SU-DHL-6 (cell line): ENCODE measurements around the gene CYSTM1.

ENCODE experiments used
- H2AFZ ChIP-seq: fragments of 200-600 bp; sonication (generic); 2 replicates; pipeline ENCODE4 v1.6.1; 2014; ENCODE audit warnings: low read depth, mild to moderate bottlenecking, moderate library complexity, mixed read lengths, antibody characterized with exemption, low read length; ENCODE audit not compliant: severe bottlenecking
- H3F3A ChIP-seq: fragments of 200-600 bp; shearing (Covaris generic); 2 replicates; pipeline ENCODE4 v1.6.0; 2016; ENCODE audit warnings: antibody characterized with exemption, mild to moderate bottlenecking; ENCODE audit not compliant: insufficient read depth
- H3K27ac ChIP-seq: fragments of 200-600 bp; sonication (generic); 2 replicates; pipeline ENCODE4 v1.5.1; 2016; ENCODE audit warnings: low read depth, mild to moderate bottlenecking, low read length, moderate library complexity, mixed read lengths
- H3K27me3 ChIP-seq: fragments of 200-600 bp; sonication (generic), shearing (Covaris generic); 2 replicates; pipeline ENCODE4 v1.6.0; 2014; ENCODE audit warnings: mild to moderate bottlenecking, low read length
- H3K36me3 ChIP-seq: fragments of 200-600 bp; sonication (generic); 2 replicates; pipeline ENCODE4 v1.6.1; 2014; ENCODE audit warnings: mild to moderate bottlenecking, low read length, mixed read lengths
- H3K4me2 ChIP-seq: fragments of 300-600, 200-600 bp; shearing (Covaris generic), sonication (generic); 2 replicates; pipeline ENCODE4 v1.6.0; 2014; ENCODE audit warnings: low read length, low read depth, mild to moderate bottlenecking; ENCODE audit not compliant: poor library complexity, severe bottlenecking
- H3K4me3 ChIP-seq: fragments of 200-600 bp; sonication (generic); 2 replicates; pipeline ENCODE4 v1.5.1; 2014; ENCODE audit warnings: antibody characterized with exemption, low read length, mild to moderate bottlenecking, mixed read lengths; ENCODE audit not compliant: insufficient read depth, poor library complexity, severe bottlenecking
- H3K79me2 ChIP-seq: fragments of 200-600 bp; sonication (generic); 2 replicates; pipeline ENCODE4 v1.6.1; 2014; ENCODE audit warnings: mild to moderate bottlenecking, low read length, moderate library complexity; ENCODE audit not compliant: insufficient read depth
- H3K9ac ChIP-seq: fragments of 200-600 bp; sonication (generic); 2 replicates; pipeline ENCODE4 v1.7.0; 2014; ENCODE audit warnings: mild to moderate bottlenecking, low read length
- H3K9me2 ChIP-seq: fragments of 200-600 bp; sonication (generic); replicated peaks from 2 replicates; pipeline ENCODE4 v1.6.1; 2014; ENCODE audit warnings: low read length; ENCODE audit not compliant: insufficient read depth
- H3K9me3 ChIP-seq: fragments of 200-600 bp; sonication (generic); 2 replicates; pipeline ENCODE4 v1.6.1; 2014; ENCODE audit warnings: low read length, mixed read lengths; ENCODE audit not compliant: insufficient read depth
- H4K20me1 ChIP-seq: fragments of 200-600 bp; sonication (generic); 2 replicates; pipeline ENCODE4 v1.6.1; 2014; ENCODE audit warnings: low read depth, mild to moderate bottlenecking, antibody characterized with exemption, low read length, moderate library complexity, mixed read lengths
- EZH2phosphoT487 ChIP-seq: fragments of 200-600 bp; sonication (generic), shearing (Covaris generic); conservative IDR thresholded peaks from 2 replicates; pipeline ENCODE4 v1.6.1; 2018; ENCODE audit warnings: mild to moderate bottlenecking, antibody characterized with exemption, low read length, moderate library complexity, mixed read lengths
- TF ChIP-seq, protein P1 (sequence below): fragments of 200-600 bp; sonication (generic); IDR thresholded peaks from one replicate; pipeline ENCODE4 v1.5.1; 2017; ENCODE audit warnings: antibody characterized with exemption, mild to moderate bottlenecking, low read length, moderate library complexity; ENCODE audit not compliant: insufficient read depth, poor library complexity, severe bottlenecking

Gene CYSTM1

DNA sequence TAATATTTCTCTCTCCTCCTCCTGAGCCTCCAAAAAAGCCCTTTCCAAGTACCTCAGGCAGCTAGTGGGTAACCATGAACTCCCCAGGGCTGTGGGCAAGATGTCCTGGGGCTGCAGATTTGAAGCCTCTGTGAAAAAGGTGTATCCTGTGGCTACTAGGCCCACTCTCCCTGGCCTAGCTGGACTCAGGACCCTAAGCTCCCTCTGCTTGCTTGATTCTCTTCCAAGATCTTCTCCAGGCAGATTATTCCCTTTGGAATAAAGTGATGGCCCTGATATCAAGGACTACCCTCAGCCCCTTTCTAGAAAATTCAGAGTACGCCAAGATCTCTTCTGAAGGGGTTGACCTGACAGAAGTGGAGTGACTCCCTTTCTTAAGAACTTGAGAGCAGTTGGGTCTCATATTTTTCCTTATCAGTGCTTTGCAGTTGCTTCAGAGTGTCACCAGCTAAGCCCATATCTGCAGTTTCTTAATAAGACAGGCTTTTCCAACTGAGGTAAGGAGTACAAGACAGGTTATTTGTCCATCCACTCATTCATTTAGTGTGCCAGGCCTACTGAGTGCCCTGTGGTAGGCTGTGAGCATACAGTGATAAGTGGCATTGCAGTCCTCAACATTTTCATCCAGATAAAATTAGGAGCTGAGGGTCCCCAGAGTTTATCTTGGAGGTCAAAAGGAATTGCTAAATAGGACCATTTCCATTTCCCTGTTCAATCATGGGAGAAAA, 42.5 kb downstream of the CYSTM1 start:
- H3K9me2 ChIP-seq, result no peaks in the 10 kb centered on the region
- H3K27me3 ChIP-seq, result no peaks in the 10 kb centered on the region
- H3F3A ChIP-seq, result no peaks in the 10 kb centered on the region
- H3K27ac ChIP-seq, result no peak overlapping the region
- H3K4me2 ChIP-seq, result no peak overlapping the region
- H3K36me3 ChIP-seq, result no peaks in the 10 kb centered on the region
- H2AFZ ChIP-seq, result no peak overlapping the region
- H3K9me3 ChIP-seq, result no peaks in the 10 kb centered on the region
- H3K9ac ChIP-seq, result no peak overlapping the region
- no peaks in the 10 kb centered on the region for H4K20me1 ChIP-seq
- no peaks in the 10 kb centered on the region for H3K79me2 ChIP-seq
- no peak overlapping the region for H3K4me3 ChIP-seq
- no peak for TF ChIP-seq EZH2phosphoT487
- TF ChIP-seq, protein P1, sequence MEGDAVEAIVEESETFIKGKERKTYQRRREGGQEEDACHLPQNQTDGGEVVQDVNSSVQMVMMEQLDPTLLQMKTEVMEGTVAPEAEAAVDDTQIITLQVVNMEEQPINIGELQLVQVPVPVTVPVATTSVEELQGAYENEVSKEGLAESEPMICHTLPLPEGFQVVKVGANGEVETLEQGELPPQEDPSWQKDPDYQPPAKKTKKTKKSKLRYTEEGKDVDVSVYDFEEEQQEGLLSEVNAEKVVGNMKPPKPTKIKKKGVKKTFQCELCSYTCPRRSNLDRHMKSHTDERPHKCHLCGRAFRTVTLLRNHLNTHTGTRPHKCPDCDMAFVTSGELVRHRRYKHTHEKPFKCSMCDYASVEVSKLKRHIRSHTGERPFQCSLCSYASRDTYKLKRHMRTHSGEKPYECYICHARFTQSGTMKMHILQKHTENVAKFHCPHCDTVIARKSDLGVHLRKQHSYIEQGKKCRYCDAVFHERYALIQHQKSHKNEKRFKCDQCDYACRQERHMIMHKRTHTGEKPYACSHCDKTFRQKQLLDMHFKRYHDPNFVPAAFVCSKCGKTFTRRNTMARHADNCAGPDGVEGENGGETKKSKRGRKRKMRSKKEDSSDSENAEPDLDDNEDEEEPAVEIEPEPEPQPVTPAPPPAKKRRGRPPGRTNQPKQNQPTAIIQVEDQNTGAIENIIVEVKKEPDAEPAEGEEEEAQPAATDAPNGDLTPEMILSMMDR, result no peak

DNA sequence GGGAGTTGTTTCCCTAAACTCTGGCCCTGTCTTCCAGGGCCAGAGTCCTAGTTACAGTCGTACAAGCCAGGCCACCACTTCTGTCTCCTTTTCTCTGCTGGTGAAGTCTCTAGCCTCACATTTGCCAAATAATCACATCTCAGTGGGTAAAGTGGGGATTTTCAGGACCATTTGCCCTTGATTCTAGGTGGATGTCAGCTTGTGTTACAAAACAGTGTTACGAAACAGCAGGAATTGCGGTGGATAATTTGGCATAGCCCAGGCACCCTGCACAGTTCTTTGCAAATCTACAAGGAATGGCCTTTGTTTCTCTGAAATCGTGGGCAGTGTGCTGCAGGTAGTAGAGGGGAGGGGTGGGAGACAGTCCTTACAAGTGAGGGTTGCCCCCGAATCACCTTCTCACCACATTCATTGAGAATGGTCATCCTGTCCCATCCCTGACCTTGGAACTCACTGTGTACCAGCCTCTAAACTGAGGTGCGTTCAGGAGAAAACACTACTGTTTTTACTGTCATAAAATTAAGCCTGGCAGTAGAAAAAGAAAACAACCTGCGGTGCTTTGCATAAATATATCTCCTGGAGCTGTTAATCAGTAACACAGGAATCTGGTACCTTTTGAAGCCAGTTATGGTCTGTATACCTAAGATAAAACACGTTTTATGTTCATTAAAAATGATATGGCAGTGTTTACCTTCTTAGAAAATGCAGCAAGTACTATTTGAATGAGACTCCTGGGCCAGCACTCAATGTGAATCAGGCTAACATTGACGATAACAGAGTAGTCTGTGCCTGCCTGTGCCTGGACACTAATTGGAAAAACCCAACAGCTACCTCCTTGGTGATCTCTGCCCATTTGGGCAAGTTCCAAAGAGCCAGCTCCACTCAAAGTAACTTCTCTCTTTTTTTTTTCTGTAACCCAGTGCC, 44.3 kb downstream of the CYSTM1 start:
- TF ChIP-seq, protein P1, result no peak
- TF ChIP-seq EZH2phosphoT487, result no peak
- Histone ChIP-seq H4K20me1 (no peaks in the 10 kb centered on the region), H3K9me3 (no peaks in the 10 kb centered on the region), H3K79me2 (no peaks in the 10 kb centered on the region), H3F3A (no peaks in the 10 kb centered on the region), H3K36me3 (no peaks in the 10 kb centered on the region), H2AFZ (no peak overlapping the region), H3K27ac (no peak overlapping the region), H3K4me3 (no peak overlapping the region), H3K27me3 (no peaks in the 10 kb centered on the region), H3K9me2 (no peaks in the 10 kb centered on the region), H3K9ac (no peak overlapping the region), H3K4me2 (no peak overlapping the region)

DNA sequence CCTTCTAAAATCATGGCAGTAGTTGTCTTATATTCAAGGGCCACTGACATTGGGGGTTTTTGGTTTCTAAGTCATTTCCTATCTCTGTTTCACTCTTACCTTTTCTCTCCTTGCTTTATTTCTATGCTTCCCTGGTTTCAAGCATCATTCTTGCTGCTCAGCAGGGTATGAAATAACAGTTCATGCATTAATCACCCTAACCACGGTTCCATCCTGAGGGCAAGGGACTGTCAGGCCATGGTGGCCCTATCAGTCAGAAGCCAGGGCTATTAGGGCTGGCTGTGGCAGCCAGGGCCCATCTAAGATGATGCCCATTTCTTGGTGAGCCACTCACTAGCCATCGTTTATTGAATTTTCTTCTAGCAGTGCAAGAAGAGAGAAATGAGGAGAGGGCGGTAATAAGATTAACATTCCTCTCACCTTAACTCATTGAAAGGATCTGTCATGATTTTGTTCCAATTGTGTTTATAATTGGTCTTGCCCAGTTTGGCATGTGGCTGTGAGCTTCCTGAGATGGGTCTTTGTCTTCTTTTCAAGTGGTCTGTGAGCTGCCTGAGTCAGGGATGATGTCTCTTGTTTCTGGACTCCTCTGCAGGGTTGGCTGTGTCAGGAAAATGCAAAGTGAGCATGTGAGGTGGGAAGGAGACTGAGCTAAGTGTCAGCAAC, 45.2 kb downstream of the CYSTM1 start:
- Histone ChIP-seq H3K9me2 (no peaks in the 10 kb centered on the region), H3K9me3 (no peaks in the 10 kb centered on the region), H3K27me3 (no peaks in the 10 kb centered on the region), H2AFZ (no peak overlapping the region), H3K36me3 (no peaks in the 10 kb centered on the region), H3K4me2 (no peak overlapping the region), H3K79me2 (no peaks in the 10 kb centered on the region), H3K27ac (no peak overlapping the region), H3F3A (no peaks in the 10 kb centered on the region), H3K9ac (no peak overlapping the region), H4K20me1 (no peaks in the 10 kb centered on the region), H3K4me3 (no peak overlapping the region)
- TF ChIP-seq, protein P1, result no peak
- no peak for TF ChIP-seq EZH2phosphoT487
